Activated T-cell treated with anti-CD3 and anti-CD28 coated beads for 4 hours (primary cell): ENCODE results near the gene LTBP1.
"Not testable (repeated sequence)": the region's sequence is repeated elsewhere in the genome, so short reads cannot be mapped to it uniquely, and the experiment has no call there.

ENCODE experiments used
- DNase-seq: peaks from one replicate; pipeline ENCODE4 v3.0.0-alpha.2; 2020

Gene LTBP1

DNA sequence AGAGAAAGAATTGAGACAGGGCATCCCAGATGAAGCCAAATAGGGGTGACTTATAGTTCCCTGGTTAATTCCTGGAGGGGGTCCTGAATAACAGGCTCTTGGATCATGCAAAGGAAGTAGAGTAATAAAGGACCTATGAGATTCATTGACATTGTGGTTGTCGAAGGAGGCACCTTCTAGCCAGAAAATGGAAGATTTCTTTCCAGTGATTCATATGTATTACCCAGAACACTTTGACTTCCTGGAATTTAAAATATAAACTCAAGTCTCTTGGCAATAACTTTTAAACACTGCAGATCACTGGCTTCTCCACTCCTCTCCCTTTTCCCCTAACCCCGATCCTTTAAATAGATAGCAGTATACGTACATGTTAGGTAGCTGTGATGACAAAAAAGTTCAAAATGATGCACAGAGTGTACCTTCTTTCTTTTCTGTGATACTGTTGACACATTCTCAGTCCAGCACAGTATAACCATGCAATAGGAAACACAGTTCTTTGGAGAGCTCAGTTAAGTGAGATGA, 211.8 kb downstream of the LTBP1 start:
- DNase-seq, result no peak

DNA sequence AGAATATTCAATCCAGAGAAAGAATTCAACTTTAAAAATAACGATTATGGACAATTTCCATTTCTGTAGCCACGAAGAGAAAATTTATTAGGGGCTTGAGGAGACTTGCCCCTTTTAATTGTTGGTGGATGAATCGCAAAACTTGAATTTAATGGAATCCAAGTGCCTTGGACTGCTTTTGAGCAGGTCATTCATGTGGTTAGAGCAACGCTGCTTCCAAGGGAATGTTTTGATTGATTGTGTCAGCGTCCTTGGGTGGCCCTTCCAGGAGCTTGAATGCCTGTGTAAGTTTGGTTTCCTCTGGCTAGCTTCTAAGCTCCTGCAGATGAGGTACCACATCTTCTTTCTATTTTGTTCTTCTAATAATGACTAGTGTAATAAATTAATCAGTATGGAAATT, 213.4 kb downstream of the LTBP1 start:
- DNase-seq, result no peak

DNA sequence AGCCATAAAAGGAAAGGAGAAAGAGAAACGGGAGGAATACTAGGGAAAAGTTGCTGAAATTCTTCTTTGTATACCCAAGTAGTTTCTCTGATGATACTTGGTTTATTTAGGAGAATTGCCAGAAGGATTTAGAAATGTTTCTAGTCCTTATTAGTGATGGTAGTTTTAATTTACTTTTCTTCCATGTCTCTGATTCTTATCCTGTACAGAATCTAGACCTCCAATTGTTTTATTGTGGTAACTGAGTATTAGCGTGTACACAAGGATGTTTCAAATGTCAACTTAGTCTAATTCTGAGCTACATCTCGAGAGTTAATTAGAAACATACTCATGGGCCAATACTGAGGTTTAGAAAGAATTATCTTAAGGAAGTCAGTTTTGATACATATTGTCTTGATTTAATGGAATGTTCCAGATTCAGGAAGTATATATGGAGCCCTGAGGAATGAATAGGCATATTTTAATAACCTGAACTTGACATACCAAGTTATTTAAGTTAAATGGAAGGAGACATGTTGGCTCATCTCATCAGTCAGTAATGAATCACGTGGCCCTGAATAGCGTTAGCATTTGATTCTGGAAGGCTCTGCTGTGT, 219.6 kb downstream of the LTBP1 start:
- no peak for DNase-seq

DNA sequence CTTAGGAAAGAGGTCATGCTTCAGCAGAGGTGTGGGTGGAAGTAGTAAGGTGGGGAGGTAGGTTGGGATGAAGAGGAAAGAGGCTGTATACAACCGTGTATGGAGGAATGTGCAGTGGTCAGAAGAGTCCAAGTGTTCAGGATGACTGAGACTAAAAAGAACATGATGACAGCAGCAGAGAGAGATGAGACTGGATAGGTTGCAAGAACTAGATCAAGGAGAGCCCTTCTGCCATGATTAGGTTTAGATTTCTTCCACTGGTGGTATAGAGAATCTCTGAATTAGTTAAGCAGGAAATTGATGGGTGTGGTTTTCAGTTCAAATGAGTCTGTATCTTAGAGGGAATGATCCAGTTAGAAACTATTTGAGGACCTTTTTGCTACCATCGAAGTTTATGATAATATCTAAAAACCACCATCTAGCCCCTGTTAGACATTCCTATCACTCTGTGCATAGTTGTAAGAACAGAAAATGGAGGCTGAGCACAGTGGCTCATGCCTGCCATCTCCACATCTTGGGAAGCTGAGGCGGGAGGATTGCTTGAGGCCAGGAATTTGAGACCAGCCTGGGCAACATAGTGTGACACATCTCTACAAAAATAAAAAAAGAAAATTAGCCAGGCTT, 221.0 kb downstream of the LTBP1 start:
- no peak for DNase-seq

DNA sequence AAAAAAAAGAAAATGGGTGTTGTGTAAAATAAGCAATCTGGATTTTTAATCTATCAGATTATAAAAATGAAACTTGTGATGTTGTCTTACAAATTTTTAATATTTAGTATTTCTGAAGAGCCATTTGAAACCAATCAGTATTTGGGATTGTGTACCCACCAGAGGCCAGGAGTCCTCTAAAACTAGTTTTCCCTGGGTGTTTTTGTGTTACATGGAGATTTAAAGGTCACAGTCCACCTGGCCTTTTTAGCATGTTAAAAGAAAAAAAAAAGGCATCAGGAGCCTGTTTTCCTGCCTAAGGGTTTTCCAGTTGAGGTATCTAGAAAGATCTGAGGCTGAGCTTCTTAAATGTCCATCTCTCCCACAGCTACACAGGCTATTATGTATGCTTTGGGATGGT, 221.7 kb downstream of the LTBP1 start:
- no peak for DNase-seq

DNA sequence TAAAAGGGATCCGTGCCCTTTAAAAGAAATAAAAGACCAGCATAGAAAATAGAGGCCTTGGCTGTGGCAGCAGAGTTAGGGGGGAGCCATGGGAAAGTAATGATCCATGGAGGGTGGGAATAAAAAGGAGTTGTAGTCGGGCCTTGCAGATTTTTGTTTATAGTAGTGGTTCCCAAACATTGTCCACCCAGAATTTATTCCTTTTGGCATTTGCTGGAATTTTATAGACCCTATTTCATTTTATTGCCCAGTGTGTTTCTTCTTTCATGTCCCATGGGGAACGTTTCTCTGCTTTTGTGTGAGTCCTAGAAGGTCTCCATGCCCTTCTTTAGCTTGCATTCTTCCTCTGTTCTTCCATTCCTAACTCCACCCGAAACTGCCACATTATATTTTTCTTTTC, 222.2 kb downstream of the LTBP1 start:
- DNase-seq, result no peak

DNA sequence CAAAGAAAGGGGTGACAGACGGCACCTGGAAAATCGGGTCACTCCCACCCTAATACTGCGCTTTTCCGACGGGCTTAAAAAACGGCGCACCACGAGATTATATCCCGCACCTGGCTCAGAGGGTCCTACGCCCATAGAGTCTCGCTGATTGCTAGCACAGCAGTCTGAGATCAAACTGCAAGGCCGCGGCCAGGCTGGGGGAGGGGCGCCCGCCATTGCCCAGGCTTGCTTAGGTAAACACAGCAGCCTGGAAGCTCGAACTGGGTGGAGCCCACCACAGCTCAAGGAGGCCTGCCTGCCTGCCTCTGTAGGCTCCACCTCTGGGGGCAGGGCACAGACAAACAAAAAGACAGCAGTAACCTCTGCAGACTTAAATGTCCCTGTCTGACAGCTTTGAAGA, 223.5 kb downstream of the LTBP1 start:
- DNase-seq, result not testable (repeated sequence)

DNA sequence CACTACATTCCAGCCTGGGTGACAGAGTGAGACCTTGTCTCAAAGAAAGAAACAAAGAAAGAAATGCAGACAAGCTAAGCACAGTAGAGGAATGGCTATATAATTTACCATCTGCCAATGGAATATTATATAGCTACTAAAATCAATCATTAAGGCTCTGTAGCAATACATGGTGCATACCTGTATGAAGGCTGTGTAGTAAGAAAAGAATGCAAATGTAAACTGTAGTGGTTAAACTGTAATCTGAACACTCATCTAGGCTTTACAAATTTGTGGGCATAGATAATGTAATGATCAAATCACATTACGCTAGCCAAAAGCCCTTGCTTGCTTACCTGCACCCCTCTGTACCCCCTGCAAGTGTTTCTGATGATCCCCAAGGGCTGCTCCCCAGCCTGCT, 230.9 kb downstream of the LTBP1 start:
- DNase-seq, result no peak

DNA sequence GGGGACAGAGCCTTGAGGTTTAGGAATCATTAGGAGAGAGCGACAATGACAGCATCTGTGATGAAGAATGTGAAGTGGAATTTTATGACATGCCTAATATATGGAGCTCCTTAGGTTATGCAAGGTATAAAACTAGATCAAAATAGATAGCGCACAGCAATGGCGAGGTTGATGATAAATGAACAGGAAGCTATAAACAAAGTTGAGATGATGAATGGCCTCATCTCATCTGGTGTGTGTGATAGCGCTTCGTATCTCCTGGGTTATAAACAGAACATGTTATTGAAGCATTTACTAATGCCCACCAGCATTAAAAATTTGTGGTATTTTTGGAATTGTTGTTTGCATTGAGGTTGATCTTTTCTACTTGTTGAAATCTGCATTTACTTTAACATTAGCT, 231.5 kb downstream of the LTBP1 start:
- DNase-seq, result no peak

DNA sequence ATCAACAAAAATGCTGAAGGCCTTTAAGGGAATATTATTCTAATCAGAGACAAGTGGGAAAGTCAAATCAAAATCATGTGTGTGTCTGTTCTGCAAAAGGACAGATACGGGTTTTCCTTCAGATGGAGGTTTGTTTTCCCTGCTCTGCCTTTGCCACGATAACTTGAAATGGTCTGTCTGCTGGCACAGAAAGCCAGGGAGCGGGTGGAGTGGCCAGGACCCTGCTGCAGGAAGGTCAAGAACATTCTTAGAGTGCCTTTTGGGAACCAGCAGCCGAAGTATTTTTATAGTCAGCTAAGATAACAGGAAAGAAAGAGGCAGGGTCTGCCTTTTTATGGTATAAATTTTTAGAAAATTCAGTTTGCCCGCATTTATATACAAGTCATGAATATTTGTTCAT, 234.2 kb downstream of the LTBP1 start:
- DNase-seq, result no peak

DNA sequence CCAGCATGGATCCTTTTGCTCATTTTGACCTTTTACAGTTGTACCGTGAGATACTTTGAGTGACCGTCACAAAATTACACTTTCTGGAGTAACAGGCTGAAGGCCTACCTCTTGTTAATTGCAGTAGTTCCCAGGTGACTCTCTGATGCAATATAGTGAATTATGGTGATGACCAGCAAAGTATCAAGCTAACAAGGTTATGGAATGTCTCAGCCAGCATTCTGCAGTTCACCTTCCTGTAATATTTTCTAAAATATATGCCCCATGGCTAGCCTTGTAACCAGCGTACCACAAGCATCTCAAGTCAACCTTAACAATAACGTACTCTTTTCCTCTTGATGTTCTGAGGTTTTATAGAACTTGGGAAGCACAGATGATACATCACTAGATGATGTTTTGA, 234.7 kb downstream of the LTBP1 start:
- no peak for DNase-seq

DNA sequence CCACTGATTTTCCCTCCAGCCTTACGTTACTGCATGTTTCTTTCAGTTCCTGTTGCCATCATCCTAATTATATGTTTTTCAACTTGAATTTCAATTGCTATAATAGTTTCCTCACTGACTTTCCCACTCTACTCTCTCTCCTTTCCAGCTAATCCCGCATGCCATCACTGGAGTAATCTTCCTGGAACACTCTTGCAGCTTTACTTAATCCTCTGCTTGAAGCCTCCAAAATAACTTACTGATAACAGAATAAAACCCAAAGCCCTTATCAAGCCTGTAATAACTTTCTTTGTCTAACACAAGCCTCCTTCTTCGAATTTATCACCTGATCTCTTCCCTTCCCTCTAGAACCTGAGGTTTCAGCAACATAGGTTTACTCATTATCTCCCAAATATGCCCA, 237.3 kb downstream of the LTBP1 start:
- no peak for DNase-seq

DNA sequence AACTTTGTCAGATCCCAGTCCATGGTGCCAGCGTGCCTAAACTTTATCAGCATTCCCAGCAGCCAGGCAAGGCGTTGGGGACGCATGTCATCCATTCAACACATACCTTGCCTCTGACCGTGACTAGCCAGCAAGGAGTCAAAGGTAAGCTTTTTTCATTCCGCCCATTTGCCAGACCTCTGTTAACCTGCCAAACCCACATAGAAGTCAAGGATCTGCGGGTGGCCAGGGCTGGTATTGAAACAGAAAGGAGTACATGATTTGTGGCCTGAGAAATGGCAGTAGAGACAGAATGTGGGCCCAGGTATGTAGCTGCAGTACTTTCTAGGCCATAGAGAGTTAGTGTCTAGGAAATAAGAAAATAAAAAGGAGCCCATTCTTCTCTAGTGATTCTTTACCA, 240.2 kb downstream of the LTBP1 start:
- DNase-seq, result no peak

DNA sequence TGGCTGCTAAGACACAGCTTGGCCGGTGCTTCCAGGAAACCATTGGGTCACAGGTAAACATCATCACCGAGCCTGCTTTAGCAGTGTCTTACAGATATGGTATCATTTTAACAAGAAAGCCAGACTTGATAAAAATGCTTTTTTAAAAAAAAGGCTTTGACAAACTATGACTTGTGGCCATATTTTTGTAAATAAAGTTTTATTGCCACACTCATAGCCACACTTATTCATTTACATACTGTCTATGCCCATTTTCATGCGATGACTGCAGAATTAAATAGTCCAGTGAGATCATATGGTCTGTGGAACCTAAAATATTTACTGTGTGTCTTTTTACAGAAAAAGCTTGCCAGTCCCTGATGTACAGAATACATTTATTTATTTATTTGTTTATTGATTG, 242.0 kb downstream of the LTBP1 start:
- DNase-seq, result no peak

DNA sequence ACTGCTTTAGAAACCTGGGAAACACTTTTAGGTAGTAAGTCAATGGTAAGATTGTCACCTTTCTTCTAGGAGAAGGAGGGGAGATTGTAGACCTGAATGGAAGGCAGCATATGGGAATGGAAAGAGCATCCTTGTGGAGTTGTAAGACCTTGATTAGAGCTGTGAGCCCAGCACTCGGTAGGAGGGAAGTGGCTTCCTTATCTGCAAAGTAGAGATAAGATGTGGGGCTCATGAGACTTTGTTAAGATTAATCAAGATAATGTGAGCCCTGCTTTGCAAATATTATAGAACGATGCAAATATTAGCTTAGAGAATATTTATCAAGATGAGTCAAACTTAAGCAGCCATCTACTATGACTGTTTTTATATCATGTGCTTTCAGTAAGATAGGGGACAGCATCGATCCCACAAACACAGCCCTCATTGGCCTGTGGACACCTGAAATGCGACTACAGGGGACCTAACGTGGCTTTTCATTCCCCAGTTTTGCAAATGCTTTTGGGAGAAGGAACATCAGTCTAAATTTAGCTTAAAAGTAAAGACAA, 243.7 kb downstream of the LTBP1 start:
- DNase-seq, result no peak

DNA sequence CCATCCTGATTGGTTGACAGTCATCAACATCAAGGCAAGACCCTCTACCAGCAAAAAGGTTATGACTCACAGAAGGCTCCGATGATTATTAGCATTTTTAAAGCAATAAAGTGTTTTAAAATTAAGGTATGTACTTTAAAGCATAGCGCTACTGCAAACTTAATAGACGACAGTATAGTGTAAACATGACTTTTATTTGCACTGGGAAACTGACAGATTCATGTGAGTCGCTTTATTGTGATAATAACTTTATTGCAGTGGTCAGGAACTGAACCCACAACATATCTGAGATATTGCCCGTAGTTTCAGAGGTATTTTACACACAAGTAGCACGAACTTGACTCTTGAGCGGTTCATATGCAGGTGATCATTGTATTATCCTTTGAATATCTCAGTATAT, 249.1 kb downstream of the LTBP1 start:
- no peak for DNase-seq

DNA sequence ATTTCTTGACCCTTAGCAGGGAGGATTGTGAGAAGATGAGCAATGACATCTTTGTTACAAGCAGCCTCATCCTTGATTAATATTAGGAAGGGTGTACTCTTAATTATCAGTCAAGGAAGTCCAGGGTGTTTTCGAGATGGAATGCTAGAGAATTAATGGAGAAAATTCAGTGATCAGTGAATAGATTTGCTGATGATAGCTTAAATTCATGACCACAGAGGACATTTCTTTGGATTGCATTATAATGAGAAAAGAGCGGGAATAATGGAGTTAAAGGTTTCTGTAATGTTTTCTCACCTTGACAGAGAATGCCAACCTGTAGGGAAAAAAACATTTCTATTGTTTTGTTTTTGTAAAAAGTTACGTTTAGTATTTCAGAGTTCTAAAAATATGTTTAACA, 249.9 kb downstream of the LTBP1 start:
- DNase-seq, result no peak

DNA sequence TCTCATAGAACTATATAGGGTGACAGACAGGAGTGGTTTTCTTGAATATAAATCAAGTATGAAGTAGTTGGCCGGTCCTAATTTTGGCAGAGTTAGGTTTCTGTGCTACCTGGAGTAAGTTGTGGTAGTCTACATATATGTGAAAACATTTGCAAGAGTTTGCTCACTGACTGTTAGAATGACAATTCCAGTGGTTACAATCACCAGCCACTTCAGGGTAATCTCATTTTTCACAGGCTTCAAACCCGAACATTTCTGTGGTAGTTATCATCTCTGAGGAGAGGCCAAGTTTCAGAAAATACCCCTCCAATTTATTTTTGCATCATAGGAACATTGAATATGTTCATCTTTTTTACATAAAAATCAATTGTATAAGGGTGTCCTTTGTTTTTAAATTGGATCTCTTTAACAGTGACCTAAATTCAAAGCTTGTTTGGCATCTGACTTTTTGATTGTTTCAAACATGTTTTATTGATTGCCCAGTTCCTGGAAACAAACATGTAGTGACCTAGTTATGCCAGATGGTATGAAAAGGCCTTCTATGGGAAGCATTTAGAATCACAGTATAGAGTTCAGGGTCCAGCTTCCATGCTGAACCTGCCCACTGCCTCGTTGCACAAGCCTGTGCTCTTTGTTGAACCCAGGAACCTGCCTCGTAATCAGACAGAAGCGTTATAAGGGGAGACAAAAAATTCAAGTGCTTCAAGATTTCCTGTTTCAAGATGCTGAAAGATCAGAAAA, 250.6 kb downstream of the LTBP1 start:
- no peak for DNase-seq

DNA sequence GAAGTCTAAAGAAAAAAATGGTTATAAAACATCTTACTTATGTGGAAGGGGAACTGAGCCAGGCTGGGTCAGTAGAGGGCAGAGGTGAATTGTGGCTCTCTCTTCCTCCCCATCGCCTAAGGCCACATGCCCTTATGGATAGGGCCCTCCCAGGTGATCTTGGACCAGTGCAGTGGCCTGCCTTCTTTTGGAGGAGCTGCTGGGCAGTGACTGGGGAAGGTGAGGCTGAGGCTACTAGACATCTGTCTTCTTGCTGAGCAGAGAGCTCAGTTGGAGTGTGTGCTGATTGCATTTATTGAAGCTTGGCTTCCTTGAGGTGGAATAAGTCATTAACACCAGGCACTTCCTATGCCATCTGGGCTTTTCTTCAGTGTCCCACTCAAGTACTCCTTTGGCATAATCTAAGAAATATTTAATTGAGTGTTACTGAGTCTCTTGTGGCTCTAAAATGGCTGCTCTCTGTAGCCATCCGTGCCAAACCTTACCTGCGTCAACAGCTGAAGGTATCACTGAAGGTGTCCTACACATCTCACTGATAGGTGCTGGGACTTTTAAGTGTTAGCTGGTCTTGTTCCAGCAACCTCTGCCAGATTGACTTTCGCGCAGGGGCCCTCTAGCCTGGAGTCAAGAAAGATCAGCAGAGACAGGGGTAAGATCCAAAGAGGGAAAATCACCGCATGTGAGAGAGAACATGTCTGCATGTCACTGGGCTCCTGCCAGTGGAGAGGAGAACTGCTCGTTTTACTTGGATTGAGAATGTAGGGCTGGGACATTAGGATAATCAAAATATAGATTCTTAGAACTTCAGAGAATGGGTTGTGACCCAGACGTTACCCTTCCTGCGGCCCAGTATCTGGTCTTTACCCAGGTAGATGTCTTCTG, 256.1 kb downstream of the LTBP1 start:
- DNase-seq, result no peak

DNA sequence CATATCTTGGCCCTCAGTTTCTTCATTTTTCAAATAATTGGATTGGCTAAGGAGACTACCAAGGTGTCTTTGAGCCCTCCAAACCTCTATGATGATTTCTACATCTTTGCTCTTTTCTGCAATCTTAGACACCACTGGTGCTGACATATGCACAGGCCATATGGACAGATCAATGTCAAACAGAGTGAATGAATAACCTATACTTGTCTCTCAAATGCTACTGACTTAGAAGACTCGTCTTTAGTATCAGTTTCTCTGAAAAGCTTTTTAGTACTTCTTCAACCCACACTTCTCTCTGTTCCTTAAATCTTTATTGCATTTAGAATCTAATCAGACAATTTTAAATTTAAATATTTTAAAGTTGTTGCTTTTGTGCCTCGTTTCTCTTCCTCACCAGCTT, 258.2 kb downstream of the LTBP1 start:
- DNase-seq, result no peak

DNA sequence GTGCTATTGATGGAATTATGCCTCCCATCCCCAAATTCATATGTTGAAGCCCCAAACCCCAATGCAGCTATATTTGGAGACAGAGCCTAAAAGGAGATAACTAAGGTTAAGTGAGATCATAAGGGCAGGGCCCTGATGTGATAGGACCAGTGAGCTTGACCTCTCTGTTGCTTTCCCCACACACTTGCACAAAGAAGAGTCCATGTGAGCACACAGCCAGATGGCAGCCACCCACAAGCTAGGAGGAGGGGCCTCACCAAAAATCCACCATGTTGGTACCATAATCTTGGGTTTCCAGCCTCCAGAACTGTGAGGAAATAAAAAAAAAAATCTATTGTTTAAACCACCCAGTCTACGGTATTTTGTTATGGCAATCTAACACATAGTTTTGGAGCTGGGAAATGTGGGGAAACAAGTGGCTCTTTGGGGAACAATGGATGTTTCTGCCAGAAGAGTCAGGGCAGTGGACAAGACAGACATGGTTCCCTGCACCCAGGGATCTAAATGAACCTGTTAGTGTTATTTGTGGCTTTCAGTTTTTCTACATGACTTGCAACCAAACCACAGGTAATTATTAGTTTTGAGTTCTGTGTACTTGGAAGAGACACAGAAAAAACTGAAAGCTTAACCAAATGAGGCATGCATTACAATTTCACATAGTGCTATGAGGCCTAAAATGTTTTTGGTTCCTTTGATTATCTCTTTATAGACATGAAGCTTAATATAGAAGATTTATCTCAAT, 259.1 kb downstream of the LTBP1 start:
- DNase-seq, result no peak

DNA sequence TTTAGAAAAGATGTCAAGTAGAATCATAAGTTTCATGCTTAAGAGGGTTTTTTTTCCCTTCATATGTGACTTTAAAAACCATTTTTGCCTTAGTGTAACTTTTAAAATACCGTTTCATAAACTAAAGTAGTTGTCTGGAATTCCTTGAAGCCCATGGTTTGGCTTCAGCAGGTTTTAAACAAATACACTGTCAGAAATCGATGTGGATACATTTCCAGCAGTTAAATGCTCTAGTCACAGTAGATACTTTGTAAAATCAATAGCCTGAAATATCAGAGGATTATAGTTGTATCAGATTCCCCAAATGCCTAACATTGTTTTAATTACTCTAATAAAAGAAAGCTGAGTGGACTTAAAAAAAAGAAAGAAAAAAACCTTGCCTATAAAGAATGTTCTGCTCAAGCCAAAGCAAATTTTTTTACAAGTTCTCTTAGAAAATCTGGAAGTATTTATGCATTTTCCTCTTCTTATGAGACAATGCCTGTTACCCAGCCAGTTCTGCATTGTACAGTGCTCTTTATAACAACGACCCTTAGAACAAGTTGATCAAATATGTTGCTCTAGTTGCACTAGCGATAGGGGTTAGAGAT, 260.5 kb downstream of the LTBP1 start:
- no peak for DNase-seq
